Measurements from ENCODE around the gene COX5A.
"Not testable (repeated sequence)": the region's sequence is repeated elsewhere in the genome, so short reads cannot be mapped to it uniquely, and the experiment has no call there.

- TF ChIP-seq, protein P1, sequence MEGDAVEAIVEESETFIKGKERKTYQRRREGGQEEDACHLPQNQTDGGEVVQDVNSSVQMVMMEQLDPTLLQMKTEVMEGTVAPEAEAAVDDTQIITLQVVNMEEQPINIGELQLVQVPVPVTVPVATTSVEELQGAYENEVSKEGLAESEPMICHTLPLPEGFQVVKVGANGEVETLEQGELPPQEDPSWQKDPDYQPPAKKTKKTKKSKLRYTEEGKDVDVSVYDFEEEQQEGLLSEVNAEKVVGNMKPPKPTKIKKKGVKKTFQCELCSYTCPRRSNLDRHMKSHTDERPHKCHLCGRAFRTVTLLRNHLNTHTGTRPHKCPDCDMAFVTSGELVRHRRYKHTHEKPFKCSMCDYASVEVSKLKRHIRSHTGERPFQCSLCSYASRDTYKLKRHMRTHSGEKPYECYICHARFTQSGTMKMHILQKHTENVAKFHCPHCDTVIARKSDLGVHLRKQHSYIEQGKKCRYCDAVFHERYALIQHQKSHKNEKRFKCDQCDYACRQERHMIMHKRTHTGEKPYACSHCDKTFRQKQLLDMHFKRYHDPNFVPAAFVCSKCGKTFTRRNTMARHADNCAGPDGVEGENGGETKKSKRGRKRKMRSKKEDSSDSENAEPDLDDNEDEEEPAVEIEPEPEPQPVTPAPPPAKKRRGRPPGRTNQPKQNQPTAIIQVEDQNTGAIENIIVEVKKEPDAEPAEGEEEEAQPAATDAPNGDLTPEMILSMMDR (IDR thresholded peaks at IDR 0.05): not testable (repeated sequence)
- TF ChIP-seq POLR2AphosphoS5 (IDR thresholded peaks at IDR 0.05): not testable (repeated sequence)
Observed at GRCh38 chr15:74894383-74894782, 43.5 kb downstream of the COX5A start.

Data from breast epithelium (tissue), 3 donors.